Endothelial cell (in vitro differentiated cells): ENCODE results near the gene BPTF. TPM values are rescaled to one million over a fixed set of nuclear protein-coding genes. Genes with fewer than 3 reads are reported as not detected.
"Not testable (repeated sequence)": the region's sequence is repeated elsewhere in the genome, so short reads cannot be mapped to it uniquely, and the experiment has no call there.

Experiments
- DNase-seq: peaks from one replicate; pipeline ENCODE4 v3.0.0; 2021; ENCODE audit warnings: low spot score
- H3K27ac Mint-ChIP-seq: one replicate; pipeline ENCODE4 v1.8.0; 2021; ENCODE audit warnings: mixed read lengths, inconsistent platforms; ENCODE audit not compliant: unreplicated experiment
- H3K27me3 Mint-ChIP-seq: one replicate; pipeline ENCODE4 v1.8.0; 2021; ENCODE audit warnings: mild to moderate bottlenecking, moderate library complexity, mixed read lengths, inconsistent platforms; ENCODE audit not compliant: unreplicated experiment
- H3K36me3 Mint-ChIP-seq: one replicate; pipeline ENCODE4 v1.8.0; 2021; ENCODE audit warnings: mild to moderate bottlenecking, low read depth, mixed read lengths, inconsistent platforms; ENCODE audit not compliant: unreplicated experiment
- H3K4me1 Mint-ChIP-seq: one replicate; pipeline ENCODE4 v1.8.0; 2021; ENCODE audit warnings: mild to moderate bottlenecking, mixed read lengths, inconsistent platforms; ENCODE audit not compliant: unreplicated experiment
- H3K4me3 Mint-ChIP-seq: one replicate; pipeline ENCODE4 v1.8.0; 2021; ENCODE audit warnings: mild to moderate bottlenecking, mixed read lengths, inconsistent platforms; ENCODE audit not compliant: unreplicated experiment
- H3K9me3 Mint-ChIP-seq: one replicate; pipeline ENCODE4 v1.8.0; 2021; ENCODE audit warnings: mixed read lengths, inconsistent platforms; ENCODE audit not compliant: unreplicated experiment
- CTCF ChIP-seq: fragments of 200-600 bp; sonication (generic); IDR thresholded peaks from one replicate; pipeline ENCODE4 v1.5.0; 2021; ENCODE audit warnings: antibody characterized with exemption; ENCODE audit not compliant: unreplicated experiment
- total RNA-seq: library from RNA; stranded (reverse); fragmentation: NEBNext Ultra II Directional; extraction: Animal tissue kit (Norgen Biotek cat#: 25700); gene quantifications from one replicate; pipeline ENCODE4 v1.2.1, GENCODE V29; 2021; ENCODE audit not compliant: unreplicated experiment

BPTF gene
- total RNA-seq, 1 donor from 2014 or later: 115 TPM

GRCh38 chr17:67911059-67911782 is 85.9 kb downstream of the BPTF start:
- Mint-ChIP-seq H3K4me3 (no peak overlapping the region), H3K27me3 (no peaks in the 10 kb centered on the region), H3K27ac (no peak overlapping the region), H3K4me1 (no peaks in the 10 kb centered on the region), H3K36me3 (peaks cover 41% of the 10 kb centered on the region), H3K9me3 (no peaks in the 10 kb centered on the region)
- DNase-seq: no peak
- no peak for TF ChIP-seq CTCF

GRCh38 chr17:67912088-67912487 is 86.8 kb downstream of the BPTF start:
- Mint-ChIP-seq H3K27ac (no peak overlapping the region), H3K4me1 (no peaks in the 10 kb centered on the region), H3K36me3 (peaks cover 37% of the 10 kb centered on the region), H3K4me3 (no peak overlapping the region), H3K27me3 (no peaks in the 10 kb centered on the region), H3K9me3 (no peaks in the 10 kb centered on the region)
- DNase-seq: no peak
- no peak for TF ChIP-seq CTCF

GRCh38 chr17:67912656-67913055 is 87.4 kb downstream of the BPTF start:
- H3K4me3 Mint-ChIP-seq: no peak overlapping the region
- H3K27me3 Mint-ChIP-seq: no peaks in the 10 kb centered on the region
- no peaks in the 10 kb centered on the region for H3K9me3 Mint-ChIP-seq
- no peak for TF ChIP-seq CTCF
- DNase-seq: no peak
- peaks cover 34% of the 10 kb centered on the region for H3K36me3 Mint-ChIP-seq
- no peaks in the 10 kb centered on the region for H3K4me1 Mint-ChIP-seq
- H3K27ac Mint-ChIP-seq: no peak overlapping the region

- no peaks in the 10 kb centered on the region for H3K9me3 Mint-ChIP-seq
- peaks cover 13% of the 10 kb centered on the region for H3K36me3 Mint-ChIP-seq
- H3K4me3 Mint-ChIP-seq: no peak overlapping the region
- TF ChIP-seq CTCF: no peak
- no peaks in the 10 kb centered on the region for H3K4me1 Mint-ChIP-seq
- H3K27ac Mint-ChIP-seq: no peak overlapping the region
- DNase-seq: no peak
- H3K27me3 Mint-ChIP-seq: no peaks in the 10 kb centered on the region
These were observed 94.9 kb downstream of the BPTF start for GRCh38 chr17:67920212-67920611.

GRCh38 chr17:67922503-67922902 is 97.2 kb downstream of the BPTF start:
- H3K27ac Mint-ChIP-seq: no peak overlapping the region
- TF ChIP-seq CTCF: no peak
- no peaks in the 10 kb centered on the region for H3K27me3 Mint-ChIP-seq
- no peak for DNase-seq
- no peak overlapping the region for H3K4me3 Mint-ChIP-seq
- H3K36me3 Mint-ChIP-seq: peaks cover 14% of the 10 kb centered on the region
- no peaks in the 10 kb centered on the region for H3K4me1 Mint-ChIP-seq
- no peaks in the 10 kb centered on the region for H3K9me3 Mint-ChIP-seq

GRCh38 chr17:67928842-67929241 is 103.5 kb downstream of the BPTF start:
- not testable (repeated sequence) for H3K27me3 Mint-ChIP-seq, DNase-seq, H3K4me1 Mint-ChIP-seq, H3K27ac Mint-ChIP-seq, H3K9me3 Mint-ChIP-seq
- Mint-ChIP-seq H3K36me3 (peaks cover 26% of the 10 kb centered on the region), H3K4me3 (peak overlapping the region; percentile 62)
